IPS DF 19.7 (cell line): ENCODE data around the gene ADORA2B.
A peak's percentile ranks its signal among the peaks of the same experiment; 100 is the strongest.
"Not testable (repeated sequence)": the region's sequence is repeated elsewhere in the genome, so short reads cannot be mapped to it uniquely, and the experiment has no call there.

Experiments
- DNase-seq: peaks from one replicate; pipeline ENCODE4 v3.0.0-alpha.2; 2013; ENCODE audit warnings: low read depth, low spot score

ADORA2B gene

GRCh38 chr17:15952916-15953790, 8.2 kb downstream of the ADORA2B start:
- DNase-seq = no peak

GRCh38 chr17:15954222-15954621, 9.3 kb downstream of the ADORA2B start:
- DNase-seq = no peak

DNA sequence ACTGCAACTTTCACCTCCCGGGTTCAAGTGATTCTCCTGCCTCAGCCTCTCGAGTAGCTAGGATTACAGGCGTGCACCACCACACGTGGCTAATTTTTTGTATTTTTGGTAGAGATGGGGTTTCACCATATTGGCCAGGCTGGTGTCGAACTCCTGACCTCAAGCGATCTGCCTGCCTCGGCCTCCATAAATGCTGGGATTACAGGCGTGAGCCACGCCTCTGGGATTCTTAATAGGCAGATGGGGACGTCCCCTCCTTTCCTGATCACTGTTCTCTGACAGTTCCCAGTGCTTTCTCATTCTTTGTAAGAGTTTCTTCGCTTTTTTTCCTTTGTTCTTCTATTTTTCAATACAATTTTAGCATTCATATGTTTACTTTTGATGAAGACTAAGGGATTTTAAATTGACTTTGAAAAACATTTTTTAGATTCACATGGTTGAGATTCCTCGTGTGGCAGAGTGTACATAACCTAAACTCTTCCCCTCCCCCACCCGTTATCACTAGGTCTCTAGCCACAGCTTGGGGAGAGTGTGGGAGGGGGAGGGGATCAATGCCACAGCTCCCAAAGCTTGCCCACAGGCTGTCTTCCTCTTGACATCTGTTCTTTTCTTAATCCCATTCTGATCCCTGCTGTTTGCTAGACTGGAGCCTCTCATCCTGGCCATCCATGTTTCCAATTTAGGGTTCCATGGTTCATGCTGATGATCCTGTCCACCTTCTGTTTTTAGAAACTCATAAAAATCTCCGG, 11.0 kb downstream of the ADORA2B start:
- DNase-seq = no peak

DNA sequence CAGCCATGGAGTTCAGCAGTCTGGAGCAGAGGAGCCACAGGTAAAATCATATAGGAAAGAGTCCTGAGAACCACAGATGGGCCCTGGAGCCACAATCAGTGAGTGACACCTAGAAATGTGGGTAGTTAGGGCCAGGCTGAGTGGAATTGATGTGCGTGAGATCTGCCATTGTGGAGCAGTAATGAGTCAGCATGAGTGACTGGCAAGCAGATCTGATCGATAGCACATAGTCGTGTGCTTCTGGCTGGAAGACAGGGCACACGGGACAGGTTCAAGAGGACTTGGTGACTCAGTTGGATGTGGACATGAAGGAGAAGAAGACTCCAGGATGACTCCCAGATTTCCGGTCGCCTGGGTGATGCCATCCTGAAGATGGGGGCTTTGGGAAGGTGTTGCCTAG, 12.3 kb downstream of the ADORA2B start:
- DNase-seq = no peak

- no peak for DNase-seq
Measured at GRCh38 chr17:15957608-15958307, 12.8 kb downstream of the ADORA2B start.

DNA sequence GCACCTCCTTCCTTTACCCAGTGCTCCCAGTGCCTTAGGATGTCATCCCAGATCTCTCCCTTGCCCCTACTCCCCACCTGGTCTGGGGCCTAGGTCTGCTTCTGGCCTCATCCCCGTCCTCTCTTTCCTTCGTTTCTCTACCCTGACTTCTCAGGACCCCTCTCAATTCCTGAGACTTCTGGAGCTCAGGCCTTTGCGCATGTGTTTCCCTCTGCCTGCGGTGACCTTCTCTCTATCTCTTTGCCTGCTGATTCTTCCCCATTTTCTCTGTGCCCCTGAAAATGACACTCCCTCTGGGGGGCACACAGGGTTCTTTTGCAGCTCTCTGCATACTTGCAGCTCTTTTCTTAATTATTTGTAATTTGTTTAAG, 13.5 kb downstream of the ADORA2B start:
- no peak for DNase-seq

- no peak for DNase-seq
Measured at GRCh38 chr17:15963670-15964110, 18.8 kb downstream of the ADORA2B start.

- no peak for DNase-seq
Measured at GRCh38 chr17:15965528-15965927, 20.6 kb downstream of the ADORA2B start.

DNA sequence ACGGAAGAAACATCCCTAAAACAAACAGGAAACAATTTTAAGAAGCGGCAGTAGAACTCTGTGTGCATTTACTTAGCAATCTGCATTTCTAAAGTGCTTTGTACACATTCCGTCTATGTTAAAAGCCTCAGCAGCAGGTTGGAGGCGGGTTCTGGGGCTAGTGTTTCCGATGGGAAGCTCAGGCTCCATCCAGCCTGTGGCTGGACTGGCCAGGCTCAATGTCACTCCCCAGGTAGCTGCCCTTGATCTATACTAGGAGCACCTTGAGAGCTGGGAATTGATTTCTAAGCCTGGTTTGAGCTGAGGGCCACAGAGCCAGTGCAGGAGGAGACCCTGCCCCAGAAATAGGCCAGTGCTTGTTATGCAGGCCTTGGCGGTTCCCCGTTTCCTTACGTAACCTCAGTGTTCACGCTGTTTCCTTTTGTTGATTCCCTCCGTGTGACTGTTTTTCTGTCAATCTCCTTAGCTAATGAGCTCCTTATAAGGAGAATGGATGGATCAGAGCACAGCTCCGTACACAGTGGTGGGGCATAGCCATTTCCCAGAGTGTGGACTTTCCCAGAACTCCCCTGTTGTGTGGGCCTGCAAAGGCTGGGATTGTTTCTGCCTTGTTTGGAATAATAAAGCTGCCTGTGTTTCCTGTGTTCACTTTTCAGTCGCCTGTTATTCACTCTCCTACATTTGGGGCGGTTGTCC, 21.4 kb downstream of the ADORA2B start:
- DNase-seq = peak; percentile 84

DNA sequence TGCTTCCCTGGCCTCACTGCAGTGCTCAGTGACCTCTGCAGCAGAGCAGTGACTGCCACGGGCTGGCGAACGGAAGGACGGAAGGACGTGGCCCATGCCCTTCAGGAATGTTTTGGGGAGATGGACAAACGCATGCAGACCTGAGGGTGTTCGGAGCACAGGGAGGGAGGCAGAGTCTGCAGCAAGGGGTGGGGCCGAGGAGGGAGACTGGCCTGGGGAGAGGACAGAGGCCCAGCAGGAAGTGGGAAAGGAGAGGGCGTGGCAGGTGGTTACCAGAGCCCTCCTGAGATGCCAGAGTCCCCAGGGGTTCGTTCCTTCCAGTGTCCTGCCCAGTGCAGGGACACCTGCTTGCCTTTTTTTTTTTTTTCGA, 21.9 kb downstream of the ADORA2B start:
- peak; percentile 47 for DNase-seq

DNA sequence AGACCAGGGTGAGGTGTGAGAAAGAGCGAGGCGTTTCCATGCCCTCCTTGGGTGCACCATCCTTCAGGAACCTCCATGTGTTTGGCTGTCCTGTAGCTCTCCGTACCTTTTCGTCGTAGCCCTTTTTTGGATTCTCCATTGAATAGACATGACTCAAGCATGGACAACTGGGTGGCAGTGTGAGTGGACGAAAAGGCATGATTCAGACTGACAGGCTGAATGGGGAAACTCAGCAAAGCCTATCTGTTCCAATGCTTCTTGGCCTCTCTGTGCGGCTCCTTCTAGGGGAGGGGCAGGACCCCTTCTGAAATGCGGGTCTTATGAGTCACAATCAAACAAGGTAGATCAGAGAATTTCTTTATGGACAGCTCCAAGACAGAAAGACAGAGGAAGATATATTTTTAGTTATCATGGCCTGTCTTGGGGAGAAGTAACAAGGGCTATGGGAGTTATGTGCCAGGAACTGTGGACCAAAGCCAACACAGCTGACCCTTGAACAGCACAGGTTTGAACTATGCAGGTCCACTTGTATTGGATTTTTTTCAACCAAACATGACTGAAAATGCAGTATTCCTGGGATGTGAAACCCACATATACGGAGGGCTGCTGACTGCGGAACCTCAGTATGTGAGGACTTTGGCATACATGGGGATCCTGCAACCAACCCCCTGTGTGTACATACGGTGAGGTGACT, 22.9 kb downstream of the ADORA2B start:
- DNase-seq = no peak

DNA sequence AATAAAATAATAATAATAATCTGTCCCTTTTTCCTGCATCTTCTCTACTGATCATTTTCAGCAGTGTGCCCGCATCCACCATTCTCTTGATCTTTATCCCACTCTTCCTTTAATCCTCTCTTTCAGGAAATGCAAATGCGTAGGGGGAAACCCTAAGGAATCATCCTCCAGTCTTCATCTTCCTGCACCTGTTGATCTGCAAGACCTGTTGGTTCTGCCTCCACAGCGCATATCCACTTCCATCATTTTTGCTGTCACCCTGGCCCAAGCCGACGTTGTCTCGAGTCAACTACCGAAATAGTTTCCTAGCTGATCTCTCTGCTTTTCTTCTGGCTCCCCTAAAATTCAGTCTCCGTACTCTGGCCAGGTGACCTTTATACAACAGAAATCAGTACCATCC, 24.5 kb downstream of the ADORA2B start:
- DNase-seq = no peak

GRCh38 chr17:15970500-15970899, 25.6 kb downstream of the ADORA2B start:
- no peak for DNase-seq

- no peak for DNase-seq
Measured at GRCh38 chr17:15971098-15971678, 26.3 kb downstream of the ADORA2B start.

DNA sequence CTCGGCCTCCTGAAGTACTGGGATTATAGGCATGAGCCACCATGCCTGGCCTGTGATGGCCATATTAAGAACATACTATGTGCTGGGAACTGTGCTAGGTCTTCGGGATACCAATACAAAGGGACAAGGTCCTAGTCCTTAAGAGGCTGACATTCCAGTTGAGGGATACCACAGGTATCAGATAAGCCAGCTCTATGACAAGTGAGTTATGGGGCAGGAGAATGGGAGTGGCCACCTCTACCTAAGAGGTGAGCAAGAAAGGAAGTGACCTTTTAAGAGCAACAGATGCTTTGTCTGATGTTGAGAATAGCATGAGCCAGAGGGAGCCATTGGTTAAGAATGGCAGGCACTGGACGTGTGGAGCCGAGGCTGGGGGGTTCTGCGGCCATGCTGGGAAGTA, 27.0 kb downstream of the ADORA2B start:
- no peak for DNase-seq

GRCh38 chr17:15972497-15972951, 27.6 kb downstream of the ADORA2B start:
- DNase-seq = no peak

- DNase-seq = no peak
Measured at GRCh38 chr17:15973016-15973415, 28.1 kb downstream of the ADORA2B start.

DNA sequence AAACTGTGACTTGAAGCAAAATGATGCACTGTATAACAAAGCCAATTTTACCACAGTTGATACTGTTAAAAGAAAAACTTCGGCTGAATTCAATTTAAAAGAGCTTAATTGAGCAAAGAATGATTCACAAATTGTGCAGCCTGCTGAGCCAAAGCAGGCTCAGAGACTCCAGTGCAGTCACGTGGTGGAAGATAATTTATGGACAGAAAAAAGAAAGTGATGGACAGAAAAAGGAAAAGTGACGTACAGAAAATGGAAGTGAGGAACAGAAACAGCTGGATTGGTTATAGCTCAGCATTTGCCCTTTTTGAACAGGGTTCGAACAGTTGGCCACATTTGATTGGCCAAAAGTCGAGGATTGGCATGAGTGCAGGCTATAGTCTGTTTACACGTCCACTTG, 28.9 kb downstream of the ADORA2B start:
- DNase-seq = no peak

DNA sequence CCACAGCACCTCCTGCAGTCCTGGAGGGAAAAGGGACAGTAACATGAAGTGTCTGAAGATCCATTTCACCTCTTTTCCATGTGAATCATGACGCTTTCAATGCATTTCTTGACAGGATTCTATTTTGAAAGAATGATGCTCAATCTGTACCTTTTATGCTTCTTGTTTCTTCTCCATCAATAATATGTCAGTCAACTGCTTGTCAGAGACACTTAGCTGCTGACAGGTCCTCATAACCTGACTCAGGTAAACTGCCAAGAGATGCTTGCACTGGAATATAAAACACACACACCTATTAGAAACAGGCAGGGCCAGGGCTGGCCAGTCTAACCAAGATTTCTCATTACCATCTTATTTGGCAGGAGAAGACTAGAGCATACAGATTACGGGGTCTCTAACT, 33.0 kb downstream of the ADORA2B start:
- no peak for DNase-seq

- no peak for DNase-seq
Measured at GRCh38 chr17:15978606-15979005, 33.7 kb downstream of the ADORA2B start.

DNA sequence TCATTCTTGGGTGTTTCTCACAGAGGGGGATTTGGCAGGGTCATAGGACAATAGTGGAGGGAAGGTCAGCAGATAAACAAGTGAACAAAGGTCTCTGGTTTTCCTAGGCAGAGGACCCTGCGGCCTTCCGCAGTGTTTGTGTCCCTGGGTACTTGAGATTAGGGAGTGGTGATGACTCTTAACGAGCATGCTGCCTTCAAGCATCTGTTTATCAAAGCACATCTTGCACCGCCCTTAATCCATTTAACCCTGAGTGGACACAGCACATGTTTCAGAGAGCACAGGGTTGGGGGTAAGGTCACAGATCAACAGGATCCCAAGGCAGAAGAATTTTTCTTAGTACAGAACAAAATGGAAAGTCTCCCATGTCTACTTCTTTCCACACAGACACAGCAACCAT, 34.1 kb downstream of the ADORA2B start:
- not testable (repeated sequence) for DNase-seq
